Fibroblast of villous mesenchyme (primary cell): Measurements from ENCODE around the gene NEGR1. TPM values are rescaled to one million over a fixed set of nuclear protein-coding genes. Genes with fewer than 3 reads are reported as not detected.
A peak's percentile ranks its signal among the peaks of the same experiment; 100 is the strongest.

ENCODE experiments used
- DNase-seq: peaks from one replicate; pipeline ENCODE4 v3.0.0-alpha.2; 2010; ENCODE audit warnings: low read depth
- H3K4me3 ChIP-seq: 2 replicates; pipeline ENCODE4 v1.5.1; 2011; ENCODE audit warnings: low read depth, mild to moderate bottlenecking, low read length
- CTCF ChIP-seq: IDR thresholded peaks from 2 replicates; pipeline ENCODE4 v1.5.1; 2012; ENCODE audit warnings: low read depth, mild to moderate bottlenecking, low read length; ENCODE audit not compliant: insufficient read depth
- total RNA-seq: library from RNA; depleted of rRNA; stranded (reverse); fragments of >200 nt; gene quantifications from 2 replicates; pipeline ENCODE4 v1.2.3, GENCODE V29; 2012

Gene NEGR1
- total RNA-seq, 1 donor, result 13.8 TPM

- no peak for TF ChIP-seq CTCF
- no peak overlapping the region for H3K4me3 ChIP-seq
- DNase-seq, result no peak
Observed at GRCh38 chr1:71377886-71378285, 904.5 kb downstream of the NEGR1 start.

GRCh38 chr1:71372496-71372895 is 909.8 kb downstream of the NEGR1 start:
- DNase-seq, result no peak
- no peak for TF ChIP-seq CTCF
- H3K4me3 ChIP-seq, result no peak overlapping the region

- no peak for DNase-seq
- no peak overlapping the region for H3K4me3 ChIP-seq
- TF ChIP-seq CTCF, result no peak
Observed at GRCh38 chr1:71371581-71371980, 910.8 kb downstream of the NEGR1 start.

GRCh38 chr1:71364236-71364635 is 918.1 kb downstream of the NEGR1 start:
- H3K4me3 ChIP-seq, result no peak overlapping the region
- no peak for TF ChIP-seq CTCF
- DNase-seq, result peak; percentile 25

GRCh38 chr1:71362691-71363090 is 919.6 kb downstream of the NEGR1 start:
- no peak for TF ChIP-seq CTCF
- H3K4me3 ChIP-seq, result no peak overlapping the region
- peak; percentile 45 for DNase-seq

GRCh38 chr1:71362076-71362475 is 920.3 kb downstream of the NEGR1 start:
- H3K4me3 ChIP-seq, result no peak overlapping the region
- TF ChIP-seq CTCF, result no peak
- no peak for DNase-seq

- H3K4me3 ChIP-seq, result no peak overlapping the region
- DNase-seq, result no peak
- TF ChIP-seq CTCF, result peak; percentile 24
Observed at GRCh38 chr1:71357708-71358107, 924.6 kb downstream of the NEGR1 start.
